Common myeloid progenitor, CD34-positive (primary cell): ENCODE data around the gene C4orf17.

Experiments used
- CTCF ChIA-PET: fragments of 350-600 bp; sonication (Branson Sonifier 250); formaldehyde crosslinking; loops from one replicate; lab custom pipeline; 2021; ENCODE audit warnings: antibody characterized with exemption; lab: Charles Lee
- POLR2A ChIA-PET: fragments of 350-600 bp; sonication (Branson Sonifier 250); formaldehyde crosslinking; loops from one replicate; lab custom pipeline; 2021; ENCODE audit warnings: antibody characterized with exemption; lab: Charles Lee
- DNase-seq, 3 donors: peaks; one replicate each; pipeline versions ENCODE4 v3.0.0 to v3.0.0-alpha.2; 2013
- H3K27ac ChIP-seq, 2 experiments: 1 replicate in 1 of 2; 2 replicates in 1 of 2; pipeline ENCODE4 v1.7.0; 2013; ENCODE audit warnings: inconsistent platforms in 2 of 2, low read length in 2 of 2, mild to moderate bottlenecking in 2 of 2, low read depth in 1 of 2, moderate library complexity in 1 of 2; ENCODE audit not compliant: severe bottlenecking in 2 of 2, insufficient read depth in 1 of 2, poor library complexity in 1 of 2
- H3K27me3 ChIP-seq, 5 experiments: replicated peaks in 2 of 5; 1 replicate in 3 of 5; 2 replicates in 2 of 5; pipeline versions ENCODE4 v1.6.1 to v1.7.0; 2013; ENCODE audit warnings: low read length in 4 of 5, mild to moderate bottlenecking in 2 of 5, moderate library complexity in 2 of 5, inconsistent platforms in 1 of 5; ENCODE audit not compliant: insufficient read depth in 5 of 5, control insufficient read depth in 4 of 5
- H3K36me3 ChIP-seq, 4 experiments: 1 replicate in 2 of 4; 2 replicates in 2 of 4; pipeline versions ENCODE4 v1.6.1 to v1.7.0; 2013; ENCODE audit warnings: low read length in 3 of 4, control low read depth in 1 of 4, mild to moderate bottlenecking in 1 of 4; ENCODE audit not compliant: control insufficient read depth in 4 of 4, insufficient read depth in 4 of 4
- H3K4me1 ChIP-seq, 4 experiments: 1 replicate in 3 of 4; 2 replicates in 1 of 4; pipeline versions ENCODE4 v1.6.1 to v1.7.1; 2013; ENCODE audit warnings: low read length in 3 of 4, mild to moderate bottlenecking in 3 of 4, control low read depth in 1 of 4, inconsistent platforms in 1 of 4, moderate library complexity in 1 of 4; ENCODE audit not compliant: control insufficient read depth in 4 of 4, insufficient read depth in 4 of 4; ENCODE audit errors: control extremely low read depth in 1 of 4
- H3K4me3 ChIP-seq, 7 experiments: 1 replicate in 4 of 7; 2 replicates in 3 of 7; pipeline versions ENCODE4 v1.5.1 to v1.7.0; 2013; ENCODE audit warnings: mild to moderate bottlenecking in 7 of 7, low read length in 6 of 7, moderate library complexity in 6 of 7, inconsistent platforms in 2 of 7, low read depth in 2 of 7, control low read depth in 1 of 7; ENCODE audit not compliant: insufficient read depth in 4 of 7, control insufficient read depth in 1 of 7; ENCODE audit errors: extremely low read depth in 1 of 7
- H3K9me3 ChIP-seq, 5 experiments: 1 replicate in 4 of 5; 2 replicates in 1 of 5; pipeline versions ENCODE4 v1.6.1 to v1.7.1; 2013; ENCODE audit warnings: low read length in 4 of 5, mild to moderate bottlenecking in 2 of 5, inconsistent platforms in 1 of 5, low read depth in 1 of 5, moderate library complexity in 1 of 5; ENCODE audit not compliant: control insufficient read depth in 4 of 5, insufficient read depth in 2 of 5; ENCODE audit errors: control extremely low read depth in 1 of 5
- WGBS: methylation state at CpG from one replicate; pipeline ENCODE4 v1.1.5; 2013; ENCODE audit not compliant: insufficient coverage; 5-methylcytosine and 5-hydroxymethylcytosine counted together

C4orf17 gene

GRCh38 chr4:99536271-99536670 lies 25.4 kb downstream of the C4orf17 start:
- CTCF ChIA-PET, result interaction anchor here (0.6 kb wide), 1 partner anchor 1320 kb away, joined by 3 read pairs; no protein-coding TSS in a partner anchor
- Histone ChIP-seq H3K4me3 (no peak overlapping the region), H3K4me1 (no peaks in the 10 kb centered on the region), H3K27ac (no peak overlapping the region), H3K9me3 (no peaks in the 10 kb centered on the region), H3K27me3 (peaks cover 0 to 4% (median 0%) of the 10 kb centered on the region in 5 experiments), H3K36me3 (no peaks in the 10 kb centered on the region)
- DNase-seq, result no peak
- 69% methylated on average over 2 of the region's 2 CpGs for WGBS
- POLR2A ChIA-PET, result no interaction called here

DNA sequence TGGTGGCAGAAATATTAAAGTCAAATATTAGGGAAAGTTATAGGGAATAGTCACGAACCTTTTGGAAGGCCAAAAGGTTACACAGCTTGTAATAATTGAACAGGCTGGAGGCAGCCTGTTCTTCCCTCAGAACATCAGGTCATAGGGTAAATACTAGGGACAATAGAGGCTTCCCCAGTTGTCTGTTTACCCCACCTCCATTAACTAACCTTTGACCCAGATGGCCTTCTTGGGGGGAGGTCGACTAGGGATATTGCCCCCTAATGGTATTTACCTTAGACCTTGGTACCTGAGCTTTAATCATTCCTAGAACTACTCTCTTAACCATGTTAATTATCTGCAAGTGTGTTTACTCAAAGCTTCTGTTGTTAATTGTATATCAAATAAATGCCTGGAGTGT lies 26.0 kb downstream of the C4orf17 start:
- H3K27me3 ChIP-seq, result peaks cover 0 to 2% (median 0%) of the 10 kb centered on the region in 5 experiments
- no peaks in the 10 kb centered on the region for H3K9me3 ChIP-seq
- no peak overlapping the region for H3K4me3 ChIP-seq
- CTCF ChIA-PET, result interaction anchor here (0.6 to 0.8 kb wide), 2 partner anchors 32 to 1320 kb away, joined by 3 read pairs; no protein-coding TSS in a partner anchor
- no peak overlapping the region for H3K27ac ChIP-seq
- H3K36me3 ChIP-seq, result no peaks in the 10 kb centered on the region
- DNase-seq, result no peak
- POLR2A ChIA-PET, result no interaction called here
- no CpG with 5 or more reads among the region's 2 CpGs for WGBS
- no peaks in the 10 kb centered on the region for H3K4me1 ChIP-seq

GRCh38 chr4:99537674-99538073 lies 26.9 kb downstream of the C4orf17 start:
- WGBS, result 80% methylated on average over 4 of the region's 4 CpGs
- no peak overlapping the region for H3K4me3 ChIP-seq
- H3K36me3 ChIP-seq, result no peaks in the 10 kb centered on the region
- ChIA-PET CTCF (no interaction called here), POLR2A (no interaction called here)
- no peaks in the 10 kb centered on the region for H3K4me1 ChIP-seq
- DNase-seq, result no peak
- peaks cover 0 to 2% (median 0%) of the 10 kb centered on the region in 5 experiments for H3K27me3 ChIP-seq
- no peak overlapping the region for H3K27ac ChIP-seq
- H3K9me3 ChIP-seq, result no peaks in the 10 kb centered on the region

DNA sequence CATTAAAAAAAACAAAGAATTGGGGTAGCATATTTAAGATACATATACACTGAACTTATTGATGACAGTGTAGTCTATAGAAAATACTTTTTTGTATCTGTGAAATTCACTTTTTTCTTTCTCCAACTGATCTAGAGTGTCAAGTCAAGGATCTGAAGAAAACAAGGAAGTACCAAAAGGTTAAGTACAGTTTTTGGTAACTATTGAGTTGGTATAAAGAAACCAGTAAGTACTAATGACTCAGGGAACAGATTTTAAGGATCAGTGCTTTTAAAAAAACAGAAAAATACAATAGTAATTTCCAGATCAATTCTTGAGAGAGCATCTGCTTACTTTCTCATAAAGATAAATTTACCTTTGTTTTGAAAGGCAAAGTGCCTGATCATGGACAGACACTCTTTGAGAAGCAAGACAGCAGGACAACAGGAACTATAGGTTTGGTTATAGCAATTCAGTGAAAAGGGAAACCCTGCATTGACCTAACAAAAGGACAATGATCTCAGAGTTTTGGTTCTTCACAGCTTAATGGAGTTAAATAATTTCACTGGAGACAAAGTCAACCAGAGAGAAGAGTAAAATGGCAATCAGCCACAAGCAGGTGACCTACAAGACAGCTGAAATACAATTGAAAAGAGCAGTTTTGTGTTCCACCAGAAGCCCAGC lies 29.6 kb downstream of the C4orf17 start:
- Histone ChIP-seq H3K4me1 (no peaks in the 10 kb centered on the region), H3K36me3 (no peaks in the 10 kb centered on the region), H3K27me3 (peaks cover 0 to 2% (median 0%) of the 10 kb centered on the region in 5 experiments), H3K9me3 (peaks cover 0 to 4% (median 2%) of the 10 kb centered on the region in 5 experiments), H3K4me3 (no peak overlapping the region), H3K27ac (no peak overlapping the region)
- no peak for DNase-seq
- CTCF ChIA-PET, result interaction anchor here (0.6 to 1.6 kb wide), 2 partner anchors 11 to 334 kb away, joined by 3 read pairs; no protein-coding TSS in a partner anchor
- POLR2A ChIA-PET, result no interaction called here

GRCh38 chr4:99552872-99553271 lies 42.1 kb downstream of the C4orf17 start:
- Histone ChIP-seq H3K27me3 (no peaks in the 10 kb centered on the region), H3K27ac (no peak overlapping the region), H3K36me3 (no peaks in the 10 kb centered on the region), H3K4me3 (no peak overlapping the region), H3K9me3 (no peaks in the 10 kb centered on the region), H3K4me1 (no peaks in the 10 kb centered on the region)
- no CpG with 5 or more reads among the region's 2 CpGs for WGBS
- CTCF ChIA-PET, result interaction anchor here (1.1 kb wide), 1 partner anchor 255 kb away, joined by 3 read pairs; no protein-coding TSS in a partner anchor
- no peak for DNase-seq
- POLR2A ChIA-PET, result no interaction called here

DNA sequence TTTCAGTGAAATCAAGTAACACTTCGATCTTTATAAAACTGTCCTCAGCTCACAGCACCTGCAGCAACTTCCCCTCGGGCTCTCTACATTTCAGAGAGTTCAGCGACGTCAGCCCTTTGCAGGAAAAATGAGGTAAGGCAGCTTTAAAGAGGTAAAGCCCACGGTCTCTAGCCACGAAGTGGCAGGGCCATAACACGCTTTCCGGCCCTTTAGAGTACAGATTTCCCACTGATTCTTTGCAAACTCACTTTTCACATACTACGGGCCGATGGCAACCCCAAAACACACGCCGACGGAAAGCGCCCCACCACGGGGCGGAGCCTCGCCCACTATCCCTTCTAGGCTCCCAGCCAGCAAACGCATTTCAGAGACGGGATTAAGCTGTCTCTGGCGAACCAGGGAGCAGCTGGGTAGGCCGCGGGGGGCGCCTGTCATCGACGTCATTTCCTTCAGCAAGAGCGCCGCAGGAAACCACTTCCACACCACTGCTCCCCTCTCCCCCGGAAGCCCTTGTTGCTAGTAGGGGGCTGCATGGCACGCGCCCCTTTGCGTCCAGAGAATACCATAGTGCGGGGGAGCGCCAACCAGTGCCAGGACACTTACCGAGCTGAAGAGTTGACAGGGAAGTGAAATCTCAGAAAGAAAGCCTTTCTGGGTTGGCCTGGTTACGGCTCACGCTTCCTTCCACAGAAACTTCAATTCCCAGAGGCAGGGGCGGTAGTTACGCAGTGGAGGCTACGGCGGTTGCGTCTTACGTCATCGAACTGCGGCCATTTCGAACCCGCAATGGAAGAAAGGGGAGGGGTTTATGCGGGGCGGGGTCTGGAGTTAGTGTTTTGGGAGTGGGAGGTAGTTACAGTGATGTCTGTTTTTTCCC lies 52.7 kb downstream of the C4orf17 start, which contains the start of gene TRMT10A:
Gene TRMT10A, minus strand, starts transcription at position 730 of the 877 bp plus-strand sequence. CDS start 4,701 bp downstream, outside the sequence.
- peak within 1 kb of the TSS; percentile 69 to 95 (median 91) for H3K4me3 ChIP-seq
- POLR2A ChIA-PET, result interaction anchor here (0.9 to 1.3 kb wide), 2 partner anchors 248 to 385 kb away, joined by 3 to 8 read pairs; no protein-coding TSS in a partner anchor
- no peaks in the 10 kb centered on the region for H3K9me3 ChIP-seq
- CTCF ChIA-PET, result interaction anchor here (0.8 to 3.1 kb wide), 9 partner anchors 10 to 385 kb away, joined by 3 to 27 read pairs (median 5); partner anchors contain the start of gene DNAJB14
- WGBS, result under 1% methylated on average over 24 of the region's 48 CpGs
- peak; percentile 99 to 100 (median 99) for DNase-seq
- peaks cover 0 to 5% (median 3%) of the 10 kb centered on the region in 5 experiments for H3K27me3 ChIP-seq
- H3K36me3 ChIP-seq, result no peaks in the 10 kb centered on the region
- peaks cover 0 to 10% (median 8%) of the 10 kb centered on the region in 4 experiments for H3K4me1 ChIP-seq
- peak within 1 kb of the TSS; percentile 98 to 99 for H3K27ac ChIP-seq
